GM12878 (cell line): ENCODE data around the gene MAGI2.

Experiments used
- CEBPB ChIP-seq, 2 experiments: fragments of 150-350 bp in 1 of 2; IDR thresholded peaks; 2 replicates each; pipeline ENCODE4 v1.6.1; 2012 to 2014; ENCODE audit warnings: low read depth in 2 of 2, low read length in 2 of 2, borderline replicate concordance in 1 of 2, inconsistent platforms in 1 of 2
- CTCF ChIP-seq, 3 experiments: IDR thresholded peaks in 2 of 3; conservative IDR thresholded peaks in 1 of 3; 2 replicates each; pipeline ENCODE4 v1.5.1; 2011; ENCODE audit warnings: low read depth in 3 of 3, low read length in 3 of 3, mild to moderate bottlenecking in 3 of 3, control low read depth in 2 of 3, moderate library complexity in 2 of 3, inconsistent platforms in 1 of 3, mixed read lengths in 1 of 3; ENCODE audit not compliant: control insufficient read depth in 2 of 3, insufficient read depth in 1 of 3; ENCODE audit errors: extremely low read depth in 1 of 3
- JUNB ChIP-seq: IDR thresholded peaks from 2 replicates; pipeline ENCODE4 v1.6.1; 2016; ENCODE audit warnings: antibody characterized with exemption, mild to moderate bottlenecking
- POLR2A ChIP-seq: IDR thresholded peaks from 2 replicates; pipeline ENCODE4 v1.6.1; 2011; ENCODE audit warnings: low read depth, mild to moderate bottlenecking, low read length
- POLR2AphosphoS5 ChIP-seq: IDR thresholded peaks from 2 replicates; pipeline ENCODE4 v1.6.1; 2011; ENCODE audit warnings: mild to moderate bottlenecking, low read length, inconsistent platforms
- ZNF24 ChIP-seq: fragments of 450-650 bp; IDR thresholded peaks from 2 replicates; pipeline ENCODE4 v1.6.1; 2017; ENCODE audit warnings: antibody characterized with exemption, mild to moderate bottlenecking
- TF ChIP-seq, protein P1 (sequence below): fragments of 150-350 bp; IDR thresholded peaks from 2 replicates; pipeline ENCODE4 v1.6.1; 2014; ENCODE audit warnings: mild to moderate bottlenecking, low read depth, low read length

DNA sequence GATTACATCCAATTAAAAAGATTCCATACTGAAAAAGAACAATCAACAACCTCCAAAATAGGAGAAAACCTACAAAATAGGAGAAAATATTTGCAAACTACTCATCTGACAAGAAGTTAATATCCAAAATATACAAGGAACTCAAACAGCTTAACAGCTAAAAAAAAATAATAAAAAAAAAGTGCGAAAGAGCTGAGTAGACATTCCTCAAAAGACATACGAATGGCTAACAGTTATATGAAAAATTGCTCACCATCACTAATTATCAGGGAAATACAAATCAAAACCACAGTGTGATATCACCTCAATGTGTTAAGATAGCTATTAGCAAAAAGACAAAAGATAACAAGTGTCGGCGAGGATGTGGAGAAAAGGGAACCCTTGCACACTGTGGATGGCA is 1204.6 kb downstream of the MAGI2 start:
- no peak for TF ChIP-seq ZNF24
- TF ChIP-seq CTCF (IDR thresholded peaks at IDR 0.05 in 2 of 3, conservative IDR thresholded peaks at IDR 0.05 in 1 of 3; ENCODE audit: control insufficient read depth in 2 of 3, extremely low read depth in 1 of 3, insufficient read depth in 1 of 3, low read depth in 3 of 3, low read length in 3 of 3): no peak
- TF ChIP-seq, protein P1, sequence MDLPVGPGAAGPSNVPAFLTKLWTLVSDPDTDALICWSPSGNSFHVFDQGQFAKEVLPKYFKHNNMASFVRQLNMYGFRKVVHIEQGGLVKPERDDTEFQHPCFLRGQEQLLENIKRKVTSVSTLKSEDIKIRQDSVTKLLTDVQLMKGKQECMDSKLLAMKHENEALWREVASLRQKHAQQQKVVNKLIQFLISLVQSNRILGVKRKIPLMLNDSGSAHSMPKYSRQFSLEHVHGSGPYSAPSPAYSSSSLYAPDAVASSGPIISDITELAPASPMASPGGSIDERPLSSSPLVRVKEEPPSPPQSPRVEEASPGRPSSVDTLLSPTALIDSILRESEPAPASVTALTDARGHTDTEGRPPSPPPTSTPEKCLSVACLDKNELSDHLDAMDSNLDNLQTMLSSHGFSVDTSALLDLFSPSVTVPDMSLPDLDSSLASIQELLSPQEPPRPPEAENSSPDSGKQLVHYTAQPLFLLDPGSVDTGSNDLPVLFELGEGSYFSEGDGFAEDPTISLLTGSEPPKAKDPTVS: no peak
- no peak for TF ChIP-seq POLR2A
- no peak for TF ChIP-seq CEBPB (IDR thresholded peaks at IDR 0.05; ENCODE audit: borderline replicate concordance in 1 of 2, low read depth in 2 of 2, low read length in 2 of 2)
- no peak for TF ChIP-seq JUNB
- no peak for TF ChIP-seq POLR2AphosphoS5
